Stimulated activated CD4-positive, alpha-beta T cell treated with anti-CD3 and anti-CD28 coated beads, Interleukin-4, amount 100 ng/mL, for 24 hours (primary cell): ENCODE results near the gene NKX3-2.

Experiments
- DNase-seq: peaks from one replicate; pipeline ENCODE4 v3.0.0-alpha.2; 2020

Gene NKX3-2

GRCh38 chr4:13530823-13531624 is 13.3 kb downstream of the NKX3-2 start:
- no peak for DNase-seq

- no peak for DNase-seq
Observed at GRCh38 chr4:13529128-13529919, 15.0 kb downstream of the NKX3-2 start.

- no peak for DNase-seq
Observed at GRCh38 chr4:13528821-13529127, 15.5 kb downstream of the NKX3-2 start.

GRCh38 chr4:13527981-13528820 is 16.1 kb downstream of the NKX3-2 start:
- DNase-seq: no peak

GRCh38 chr4:13527192-13527980 is 16.9 kb downstream of the NKX3-2 start:
- DNase-seq: no peak

- no peak for DNase-seq
Observed at GRCh38 chr4:13526658-13527057, 17.6 kb downstream of the NKX3-2 start.

- DNase-seq: no peak
Observed at GRCh38 chr4:13525606-13526281, 18.6 kb downstream of the NKX3-2 start.

- no peak for DNase-seq
Observed at GRCh38 chr4:13524504-13525243, 19.6 kb downstream of the NKX3-2 start.

GRCh38 chr4:13523591-13524503 is 20.5 kb downstream of the NKX3-2 start:
- DNase-seq: no peak

- no peak for DNase-seq
Observed at GRCh38 chr4:13523105-13523477, 21.2 kb downstream of the NKX3-2 start.

- DNase-seq: no peak
Observed at GRCh38 chr4:13522282-13523104, 21.8 kb downstream of the NKX3-2 start.

- DNase-seq: no peak
Observed at GRCh38 chr4:13521047-13521446, 23.3 kb downstream of the NKX3-2 start.

- no peak for DNase-seq
Observed at GRCh38 chr4:13516315-13516860, 27.9 kb downstream of the NKX3-2 start.

GRCh38 chr4:13515268-13515667 is 29.0 kb downstream of the NKX3-2 start:
- no peak for DNase-seq

GRCh38 chr4:13514722-13515121 is 29.6 kb downstream of the NKX3-2 start:
- no peak for DNase-seq

- no peak for DNase-seq
Observed at GRCh38 chr4:13511101-13511500, 33.2 kb downstream of the NKX3-2 start.

- no peak for DNase-seq
Observed at GRCh38 chr4:13509442-13509841, 34.9 kb downstream of the NKX3-2 start.

- DNase-seq: no peak
Observed at GRCh38 chr4:13504374-13504773, 39.9 kb downstream of the NKX3-2 start.

- no peak for DNase-seq
Observed at GRCh38 chr4:13498469-13498868, 45.8 kb downstream of the NKX3-2 start.
